Stimulated activated CD4-positive, alpha-beta T cell treated with anti-CD3 and anti-CD28 coated beads, TNF-alpha, amount 100 ng/mL, for 48 hours (primary cell): ENCODE measurements around the gene MED15.
"Not testable (repeated sequence)": the region's sequence is repeated elsewhere in the genome, so short reads cannot be mapped to it uniquely, and the experiment has no call there.

ENCODE experiments used
- DNase-seq, 3 donors: peaks; one replicate each; pipeline ENCODE4 v3.0.0-alpha.2; 2020; ENCODE audit warnings: low read depth in 3 of 3

MED15 gene

GRCh38 chr22:20483143-20483506 lies 24.3 kb upstream of the MED15 start:
- not testable (repeated sequence) for DNase-seq

DNA sequence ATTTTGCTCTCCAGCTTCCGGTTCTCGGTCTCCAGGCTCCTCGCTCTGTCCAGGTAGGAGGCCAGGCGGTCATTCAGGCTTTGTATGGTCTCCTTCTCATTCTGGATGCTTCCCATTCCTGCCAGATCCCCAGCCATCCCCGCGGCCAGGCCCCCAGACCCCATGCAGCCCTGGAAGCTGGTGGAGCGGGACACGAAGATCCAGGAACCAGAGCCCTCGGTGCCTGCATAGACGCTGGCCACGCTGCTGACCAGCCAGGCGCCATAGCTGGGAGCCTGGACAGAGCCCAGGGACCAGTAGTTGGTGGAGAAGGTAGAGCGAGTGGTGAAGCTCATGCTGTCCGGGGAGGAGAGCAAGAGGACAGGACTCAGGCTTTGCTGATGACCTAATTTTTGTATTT lies 23.6 kb upstream of the MED15 start:
- no peak for DNase-seq

DNA sequence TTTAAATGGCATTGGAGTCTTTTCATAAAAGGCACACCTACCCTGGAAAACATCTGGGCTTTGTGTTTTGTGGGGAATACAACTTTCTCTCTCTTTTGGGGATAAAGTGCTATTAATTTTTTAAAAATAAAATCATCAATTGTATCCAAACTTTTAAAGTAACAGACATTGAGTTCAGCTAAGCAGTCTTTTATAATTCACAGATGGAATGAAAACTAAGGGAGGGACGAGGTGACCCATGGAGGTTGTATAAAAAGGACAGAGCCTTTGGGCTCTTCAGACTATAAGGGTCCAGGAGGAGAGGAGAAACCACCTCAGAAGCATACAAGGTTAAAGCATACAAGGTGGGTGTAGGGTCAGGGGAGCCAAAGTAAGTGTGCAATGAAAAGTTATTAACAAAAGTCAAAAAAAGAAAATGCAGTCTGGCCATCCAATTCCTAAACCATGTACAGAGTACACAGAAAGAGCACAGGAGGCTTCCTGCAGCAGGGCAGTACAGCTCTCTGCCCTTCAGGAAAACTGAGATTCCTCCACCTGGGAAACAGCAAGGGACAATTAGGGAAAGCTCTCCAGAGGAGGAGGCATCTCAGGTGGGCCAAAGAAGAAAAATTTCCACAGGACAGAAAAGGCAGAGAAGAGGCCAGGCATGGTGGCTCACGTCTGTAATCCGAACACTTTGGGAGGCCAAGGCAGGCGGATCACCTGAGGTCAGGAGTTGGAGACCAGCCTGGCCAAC lies 22.3 kb upstream of the MED15 start:
- DNase-seq: no peak

DNA sequence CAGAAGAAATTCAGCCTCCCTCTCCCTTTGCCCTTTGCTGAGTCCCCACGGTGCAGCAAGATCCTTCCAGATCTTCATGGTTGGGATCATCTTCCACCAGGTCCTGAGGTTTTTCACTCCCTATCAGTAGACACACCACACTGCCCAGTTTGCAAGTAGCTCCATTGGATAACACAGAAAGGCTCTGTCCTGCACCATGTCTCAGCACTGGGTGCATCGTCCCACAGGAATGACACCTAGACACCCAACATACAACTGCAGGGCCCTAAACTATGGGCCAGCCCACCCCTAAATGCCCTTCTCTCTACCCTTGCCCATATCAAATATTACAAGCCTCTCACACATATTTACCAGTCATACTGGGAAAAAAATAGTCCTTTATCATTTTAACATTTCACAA lies 21.2 kb upstream of the MED15 start:
- DNase-seq: no peak

GRCh38 chr22:20487715-20488114 lies 19.7 kb upstream of the MED15 start:
- no peak for DNase-seq

DNA sequence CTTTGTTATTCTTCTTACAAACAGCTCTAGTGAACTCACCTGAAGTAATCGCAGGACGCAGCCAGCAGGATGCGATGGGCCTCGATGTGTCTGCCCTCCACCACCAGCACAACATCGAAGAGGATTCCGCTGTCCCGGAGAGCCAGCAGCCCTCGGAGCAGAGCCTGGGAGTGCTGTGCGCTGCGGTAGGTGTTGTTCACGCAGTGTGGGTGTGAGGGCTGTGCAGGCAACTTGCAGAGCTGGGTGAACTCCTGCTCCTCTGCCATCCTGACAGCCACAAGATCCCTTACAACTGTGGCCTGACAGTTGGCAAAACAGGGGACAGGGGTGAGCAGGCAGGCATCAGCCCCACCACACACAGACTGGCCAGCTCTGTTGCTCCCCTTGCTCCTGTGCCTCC lies 18.5 kb upstream of the MED15 start:
- no peak for DNase-seq

- DNase-seq: no peak
These were observed 17.0 kb upstream of the MED15 start for GRCh38 chr22:20490183-20490940.

- DNase-seq: no peak
These were observed 16.5 kb upstream of the MED15 start for GRCh38 chr22:20490941-20491307.

- no peak for DNase-seq
These were observed 16.1 kb upstream of the MED15 start for GRCh38 chr22:20491346-20491745.

- no peak for DNase-seq
These were observed 12.2 kb upstream of the MED15 start, which contains the start of gene KLHL22 for GRCh38 chr22:20494978-20495860. Gene KLHL22, minus strand, starts transcription at chr22:20495795. Its CDS starts 6,584 bp downstream, at chr22:20489211.

DNA sequence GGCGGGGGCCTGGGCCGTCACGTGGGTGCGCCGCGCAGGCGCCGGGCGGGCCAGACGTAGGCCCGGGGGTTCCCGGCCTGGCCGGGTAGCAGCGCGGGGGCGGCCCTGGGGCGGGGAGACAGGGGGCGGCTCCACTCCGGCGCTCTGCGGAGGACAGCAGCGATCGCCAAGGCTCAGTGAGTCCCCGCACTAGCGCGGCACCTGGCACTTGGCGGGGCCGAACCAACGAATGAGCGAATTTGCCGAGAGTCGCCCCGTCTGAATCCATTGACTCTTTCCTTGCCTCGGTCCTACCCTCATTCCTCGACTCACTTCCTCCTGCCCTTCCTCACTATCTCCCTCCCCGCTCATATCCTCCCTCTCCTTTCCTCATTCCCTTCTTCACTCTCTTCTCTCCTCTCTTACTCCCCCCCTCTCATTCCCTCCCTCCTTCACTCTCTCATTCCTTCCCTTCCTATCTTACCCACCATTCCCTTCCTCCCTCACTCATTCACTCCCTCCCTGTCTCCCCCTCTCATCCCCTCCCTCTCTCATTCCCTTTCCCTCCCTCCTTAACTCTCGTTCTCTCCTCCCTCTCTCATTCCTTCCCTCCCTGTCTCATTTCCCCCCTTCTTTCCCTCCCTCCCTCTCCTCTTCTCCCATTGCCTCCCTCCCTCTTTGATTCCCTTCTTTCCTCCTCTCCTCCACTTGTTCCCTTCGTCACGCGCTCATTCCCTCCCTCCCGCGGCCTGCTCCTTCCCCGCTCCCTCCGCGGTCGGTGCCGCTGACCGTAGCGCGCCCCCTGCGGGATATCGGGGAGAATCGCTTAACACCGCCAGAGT lies 11.3 kb upstream of the MED15 start:
- peak; percentile 81 to 92 (median 87) for DNase-seq

GRCh38 chr22:20497426-20497825 lies 10.0 kb upstream of the MED15 start:
- no peak for DNase-seq

GRCh38 chr22:20498913-20499312 lies 8.5 kb upstream of the MED15 start:
- DNase-seq: no peak

GRCh38 chr22:20499769-20500168 lies 7.6 kb upstream of the MED15 start:
- DNase-seq: no peak

DNA sequence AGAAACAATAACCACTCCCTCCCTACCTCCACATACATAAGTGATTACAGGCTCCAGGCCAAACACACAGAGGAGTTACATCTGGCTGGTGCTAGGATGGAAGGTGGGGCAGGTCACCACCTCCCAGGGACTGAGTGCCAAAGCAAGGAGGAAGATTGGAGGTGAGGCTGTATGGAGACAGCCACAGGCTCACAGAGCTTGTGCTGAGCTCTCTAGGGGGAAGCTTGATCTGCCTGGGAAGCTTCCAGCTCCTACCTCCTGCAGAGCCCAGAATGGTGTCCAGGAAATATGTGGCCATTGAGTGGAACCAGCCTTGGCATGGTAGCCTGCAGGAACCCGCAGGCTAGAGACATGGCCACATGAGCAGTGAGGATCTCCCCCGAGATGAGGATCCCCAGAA lies 3.6 kb upstream of the MED15 start:
- no peak for DNase-seq

GRCh38 chr22:20504293-20504922 lies 3.0 kb upstream of the MED15 start:
- DNase-seq: not testable (repeated sequence)

DNA sequence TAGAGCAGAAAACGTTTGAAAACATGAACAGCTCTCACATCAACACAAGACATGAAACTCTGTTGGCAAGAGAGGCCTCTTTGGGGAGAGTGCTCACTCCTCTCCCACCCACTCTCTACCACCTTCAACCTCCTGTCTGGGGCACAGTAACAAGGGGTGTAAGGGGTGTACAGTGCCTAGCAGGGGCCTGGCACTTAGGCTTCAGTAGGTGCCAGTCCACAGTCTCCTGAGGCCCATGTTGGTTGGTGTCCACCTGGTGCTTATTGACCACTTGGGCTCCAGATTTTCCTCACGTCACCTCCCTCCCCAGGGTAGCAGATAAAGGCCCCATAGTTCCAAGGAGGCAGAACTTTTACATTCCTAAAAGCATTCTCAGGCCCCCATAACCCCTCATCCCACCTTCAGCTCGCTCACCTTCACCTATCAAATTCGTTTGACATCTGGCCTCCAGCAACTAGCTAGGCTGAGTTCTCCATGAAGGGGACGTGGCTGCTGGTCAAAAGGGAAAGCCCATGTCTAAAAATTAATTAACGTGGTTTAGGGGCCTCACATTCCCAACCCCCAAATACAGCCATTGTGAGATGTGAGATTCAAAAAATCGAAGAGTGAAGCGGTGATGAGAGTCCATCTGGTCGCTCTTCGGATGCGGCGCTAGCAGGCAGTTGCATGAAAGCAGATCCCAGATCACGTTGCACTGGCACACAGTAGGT lies 712 bp upstream of the MED15 start:
- DNase-seq: no peak

DNA sequence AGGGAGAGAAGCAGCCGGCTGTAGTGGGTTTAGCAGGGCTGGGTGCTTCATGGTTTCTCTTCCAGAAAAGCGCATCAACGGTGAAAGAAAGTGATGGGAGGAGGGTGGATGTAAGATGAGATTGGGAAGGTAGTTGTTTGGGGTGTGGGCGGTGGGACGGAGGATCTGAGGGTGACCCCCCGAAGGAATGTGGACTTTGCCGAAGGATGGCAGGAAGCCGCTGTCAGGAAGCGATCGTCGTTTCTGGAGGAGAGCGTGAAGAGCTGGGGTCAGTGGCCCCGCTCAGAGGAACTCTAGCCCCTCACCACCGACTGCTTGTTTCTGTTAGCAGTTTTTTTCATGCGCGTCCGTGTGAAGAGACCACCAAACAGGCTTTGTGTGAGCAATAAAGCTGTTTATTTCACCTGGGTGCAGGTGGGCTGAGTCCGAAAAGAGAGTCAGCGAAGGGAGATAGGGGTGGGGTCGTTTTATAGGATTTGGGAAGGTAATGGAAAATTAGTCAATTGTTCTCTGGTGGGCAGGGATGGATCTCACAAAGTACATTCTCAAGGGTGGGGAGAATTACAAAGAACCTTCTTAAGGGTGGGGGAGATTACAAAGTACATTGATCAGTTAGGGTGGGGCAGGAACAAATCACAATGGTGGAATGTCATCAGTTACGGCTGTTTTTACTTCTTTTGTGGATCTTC lies 801 bp downstream of the MED15 start:
- not testable (repeated sequence) for DNase-seq

DNA sequence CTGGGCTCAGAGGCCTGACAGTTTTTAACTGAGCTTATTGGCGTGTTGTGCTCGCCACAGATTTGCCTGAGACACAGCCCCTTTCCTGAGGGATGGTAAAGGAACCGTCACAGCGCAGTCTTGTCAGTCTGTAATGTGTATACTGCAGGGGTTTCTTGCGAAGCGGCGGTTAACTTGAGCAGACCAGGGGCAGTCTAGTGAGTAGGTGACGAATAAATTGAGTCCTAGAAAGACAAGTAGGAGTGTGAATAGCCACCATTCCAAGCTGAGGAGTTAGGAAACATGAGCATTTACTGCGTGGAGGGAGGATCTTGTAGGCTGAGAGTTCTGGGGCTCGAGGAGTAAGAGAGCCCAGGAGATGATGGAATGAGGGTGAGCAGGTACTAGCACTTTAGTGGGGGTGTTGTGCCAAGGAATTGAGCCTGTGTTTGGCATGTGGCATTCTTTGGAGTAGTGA lies 1.4 kb downstream of the MED15 start:
- DNase-seq: no peak
